GM23338 (cell line): ENCODE data around the gene AURKAIP1. TPM values are rescaled to one million over a fixed set of nuclear protein-coding genes. Genes with fewer than 3 reads are reported as not detected.

Experiments used
- ATAC-seq: fragments of 200-7000 bp; cut with Tn5 transposase; 3 replicates; pipeline ENCODE4 v1.9.1; 2020
- DNase-seq: peaks from one replicate; pipeline ENCODE4 v3.0.0-alpha.2; 2015; ENCODE audit warnings: low spot score
- H2AFZ ChIP-seq: fragments of 200-600 bp; sonication (generic); 2 replicates; pipeline ENCODE4 v1.8.0; 2016; ENCODE audit warnings: antibody characterized with exemption, mild to moderate bottlenecking, moderate library complexity
- H3F3A ChIP-seq: fragments of 200-600 bp; sonication (generic); replicated peaks from 2 replicates; pipeline ENCODE4 v1.8.0; 2017; ENCODE audit warnings: antibody characterized with exemption, mixed run types, low read depth
- H3K27ac ChIP-seq: fragments of 200-600 bp; sonication (generic); 2 replicates; pipeline ENCODE4 v1.6.1; 2016; ENCODE audit warnings: low read depth
- H3K27me3 ChIP-seq: fragments of 200-600 bp; sonication (generic); 2 replicates; pipeline ENCODE4 v1.8.0; 2016; ENCODE audit warnings: mild to moderate bottlenecking, mixed run types, moderate library complexity; ENCODE audit not compliant: insufficient read depth
- H3K36me3 ChIP-seq: fragments of 200-600 bp; sonication (generic); 2 replicates; pipeline ENCODE4 v1.8.0; 2016; ENCODE audit warnings: mild to moderate bottlenecking; ENCODE audit not compliant: insufficient read depth
- H3K4me1 ChIP-seq: fragments of 200-600 bp; sonication (generic); 2 replicates; pipeline ENCODE4 v1.8.0; 2016; ENCODE audit warnings: mild to moderate bottlenecking, moderate library complexity; ENCODE audit not compliant: insufficient read depth
- H3K4me2 ChIP-seq: fragments of 200-600 bp; sonication (generic); 2 replicates; pipeline ENCODE4 v1.7.1; 2017; ENCODE audit warnings: mixed run types
- H3K4me3 ChIP-seq: fragments of 200-600 bp; sonication (generic); 2 replicates; pipeline ENCODE4 v1.6.1; 2016; ENCODE audit warnings: mixed run types
- H3K79me2 ChIP-seq: fragments of 200-600 bp; sonication (generic); replicated peaks from 2 replicates; pipeline ENCODE4 v1.8.0; 2017; ENCODE audit warnings: mild to moderate bottlenecking; ENCODE audit not compliant: insufficient read depth
- H3K9me2 ChIP-seq: fragments of 200-600 bp; sonication (generic); 2 replicates; pipeline ENCODE4 v1.8.0; 2017; ENCODE audit not compliant: insufficient read depth
- H4K20me1 ChIP-seq: fragments of 200-600 bp; sonication (generic); replicated peaks from 2 replicates; pipeline ENCODE4 v1.8.0; 2017; ENCODE audit warnings: mild to moderate bottlenecking; ENCODE audit not compliant: insufficient read depth
- H3K27ac Mint-ChIP-seq: 2 replicates; pipeline ENCODE4 v1.8.0; 2020; ENCODE audit warnings: inconsistent platforms, mild to moderate bottlenecking, moderate library complexity, mixed read lengths
- H3K27me3 Mint-ChIP-seq: 3 replicates; pipeline ENCODE4 v1.8.0; 2022; ENCODE audit warnings: low read depth, mild to moderate bottlenecking, moderate library complexity, mixed read lengths, inconsistent platforms; ENCODE audit not compliant: insufficient read depth, poor library complexity
- H3K36me3 Mint-ChIP-seq: 3 replicates; pipeline ENCODE4 v1.8.0; 2021; ENCODE audit warnings: low read depth, mild to moderate bottlenecking, inconsistent platforms, moderate library complexity, mixed read lengths
- H3K4me1 Mint-ChIP-seq: 3 replicates; pipeline ENCODE4 v1.8.0; 2020; ENCODE audit warnings: mild to moderate bottlenecking, inconsistent platforms, mixed read lengths
- H3K4me3 Mint-ChIP-seq: 3 replicates; pipeline ENCODE4 v1.8.0; 2021; ENCODE audit warnings: moderate library complexity, mild to moderate bottlenecking, inconsistent platforms, mixed read lengths
- H3K9me3 Mint-ChIP-seq: 3 replicates; pipeline ENCODE4 v1.8.0; 2020; ENCODE audit warnings: moderate library complexity, mild to moderate bottlenecking, inconsistent platforms, mixed read lengths
- EZH2 ChIP-seq: fragments of 200-600 bp; sonication (generic); IDR thresholded peaks from one replicate; pipeline ENCODE4 v1.8.0; 2017; ENCODE audit warnings: antibody characterized with exemption, mild to moderate bottlenecking, low read depth; ENCODE audit not compliant: unreplicated experiment
- JUNB ChIP-seq: IDR thresholded peaks from one replicate; pipeline ENCODE4 v1.6.1; 2016; ENCODE audit warnings: antibody characterized with exemption; ENCODE audit not compliant: unreplicated experiment
- NANOG ChIP-seq: IDR thresholded peaks from 2 replicates; pipeline ENCODE4 v1.6.1; 2016; ENCODE audit warnings: antibody characterized with exemption, borderline replicate concordance
- POLR2AphosphoS5 ChIP-seq: IDR thresholded peaks from 2 replicates; pipeline ENCODE4 v1.6.1; 2016; ENCODE audit warnings: antibody characterized with exemption, low read depth
- STAT1 ChIP-seq: IDR thresholded peaks from one replicate; pipeline ENCODE4 v1.6.1; 2016; ENCODE audit warnings: antibody characterized with exemption; ENCODE audit not compliant: unreplicated experiment
- ZNF114 ChIP-seq: fragments of 250-450 bp; sonication (Bioruptor Pico); IDR thresholded peaks from 2 replicates; pipeline ENCODE4 v1.5.0; 2020; ENCODE audit warnings: mild to moderate bottlenecking, moderate library complexity
- polyA plus RNA-seq: library from polyadenylated mRNA; unstranded; fragments of >200 nt; fragmentation: Nextera tagmentation; extraction: Ambion mirVana; gene quantifications from 2 replicates; pipeline ENCODE4 v1.2.1, GENCODE V29; 2016
- total RNA-seq: library from RNA; depleted of rRNA; stranded (reverse); fragments of >200 nt; shearing (Covaris generic); gene quantifications from 2 replicates; pipeline ENCODE4 v1.2.3, GENCODE V29; 2014
- TF ChIP-seq, protein P1 (sequence below), 2 experiments: fragments of 200-600 bp in 1 of 2; sonication (generic) in 1 of 2; conservative IDR thresholded peaks; 2 replicates each; pipeline versions ENCODE4 v1.5.1 to v1.6.1; 2016 to 2017; ENCODE audit warnings: antibody characterized with exemption in 2 of 2, low read depth in 2 of 2, mild to moderate bottlenecking in 2 of 2, moderate library complexity in 1 of 2
- TF ChIP-seq, protein P2 (sequence below): fragments of 250-450 bp; sonication (Bioruptor Pico); IDR thresholded peaks from 2 replicates; pipeline ENCODE4 v1.5.0; 2020; ENCODE audit warnings: mild to moderate bottlenecking, moderate library complexity
- TF ChIP-seq, protein P3 (sequence below): IDR thresholded peaks from 2 replicates; pipeline ENCODE4 v1.6.1; 2016; ENCODE audit warnings: antibody characterized with exemption

AURKAIP1 gene
- total and polyA plus RNA-seq, 2 experiments from 2014 or later, result 167 to 355 TPM

DNA sequence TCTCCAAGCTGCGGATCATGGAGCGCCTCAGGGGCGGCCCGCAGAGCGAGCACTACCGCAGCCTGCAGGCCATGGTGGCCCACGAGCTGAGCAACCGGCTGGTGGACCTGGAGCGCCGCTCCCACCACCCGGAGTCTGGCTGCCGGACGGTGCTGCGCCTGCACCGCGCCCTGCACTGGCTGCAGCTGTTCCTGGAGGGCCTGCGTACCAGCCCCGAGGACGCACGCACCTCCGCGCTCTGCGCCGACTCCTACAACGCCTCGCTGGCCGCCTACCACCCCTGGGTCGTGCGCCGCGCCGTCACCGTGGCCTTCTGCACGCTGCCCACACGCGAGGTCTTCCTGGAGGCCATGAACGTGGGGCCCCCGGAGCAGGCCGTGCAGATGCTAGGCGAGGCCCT is 47.7 kb downstream of the AURKAIP1 start (continued):
- TF ChIP-seq, protein P1, sequence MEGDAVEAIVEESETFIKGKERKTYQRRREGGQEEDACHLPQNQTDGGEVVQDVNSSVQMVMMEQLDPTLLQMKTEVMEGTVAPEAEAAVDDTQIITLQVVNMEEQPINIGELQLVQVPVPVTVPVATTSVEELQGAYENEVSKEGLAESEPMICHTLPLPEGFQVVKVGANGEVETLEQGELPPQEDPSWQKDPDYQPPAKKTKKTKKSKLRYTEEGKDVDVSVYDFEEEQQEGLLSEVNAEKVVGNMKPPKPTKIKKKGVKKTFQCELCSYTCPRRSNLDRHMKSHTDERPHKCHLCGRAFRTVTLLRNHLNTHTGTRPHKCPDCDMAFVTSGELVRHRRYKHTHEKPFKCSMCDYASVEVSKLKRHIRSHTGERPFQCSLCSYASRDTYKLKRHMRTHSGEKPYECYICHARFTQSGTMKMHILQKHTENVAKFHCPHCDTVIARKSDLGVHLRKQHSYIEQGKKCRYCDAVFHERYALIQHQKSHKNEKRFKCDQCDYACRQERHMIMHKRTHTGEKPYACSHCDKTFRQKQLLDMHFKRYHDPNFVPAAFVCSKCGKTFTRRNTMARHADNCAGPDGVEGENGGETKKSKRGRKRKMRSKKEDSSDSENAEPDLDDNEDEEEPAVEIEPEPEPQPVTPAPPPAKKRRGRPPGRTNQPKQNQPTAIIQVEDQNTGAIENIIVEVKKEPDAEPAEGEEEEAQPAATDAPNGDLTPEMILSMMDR (conservative IDR thresholded peaks at IDR 0.05; ENCODE audit: low read depth in 2 of 2), result no peak

DNA sequence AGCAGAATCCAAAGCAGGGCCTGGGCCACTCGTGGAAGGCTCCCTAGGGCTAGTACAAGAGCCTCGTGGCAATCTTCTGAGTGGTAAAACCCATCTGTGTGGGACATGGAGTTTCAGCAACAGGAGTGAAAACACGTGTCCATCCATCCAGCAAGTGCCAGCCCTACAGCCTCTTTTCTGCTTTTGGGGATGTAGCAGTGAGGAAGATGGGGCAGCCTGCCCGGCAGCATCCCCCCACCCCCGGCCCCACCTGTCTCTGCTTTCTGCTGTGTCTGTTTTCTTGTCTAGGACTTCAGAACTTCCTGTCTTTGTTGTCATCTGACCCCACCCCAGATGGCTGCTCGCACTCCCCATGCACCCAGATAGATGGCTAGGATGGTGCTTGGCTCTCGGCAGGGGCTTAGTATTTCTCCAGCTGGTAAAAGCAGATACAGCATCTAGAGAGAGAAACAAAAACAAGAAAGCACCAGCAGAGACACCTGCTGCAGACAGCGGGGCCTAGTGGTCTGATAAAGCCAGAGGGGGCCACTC is 48.9 kb downstream of the AURKAIP1 start:
- Mint-ChIP-seq H3K4me1 (peaks cover 11% of the 10 kb centered on the region), H3K27ac (no peak overlapping the region), H3K36me3 (peaks cover 15% of the 10 kb centered on the region; the same call in 2 of the 3 replicates), H3K4me3 (peak overlapping the region; percentile 46), H3K27me3 (peaks cover 20% of the 10 kb centered on the region), H3K9me3 (no peaks in the 10 kb centered on the region; the same call in 2 of the 3 replicates)
- Histone ChIP-seq H3K4me2 (no peak overlapping the region), H3K79me2 (peaks cover 33% of the 10 kb centered on the region), H3K36me3 (no peaks in the 10 kb centered on the region), H3K27me3 (no peaks in the 10 kb centered on the region), H3K27ac (no peak overlapping the region), H3K4me1 (no peaks in the 10 kb centered on the region), H2AFZ (no peak overlapping the region), H3K4me3 (no peak overlapping the region), H3K9me2 (no peaks in the 10 kb centered on the region), H3F3A (peaks cover 15% of the 10 kb centered on the region; the same call in 1 of the 2 replicates), H4K20me1 (peaks cover 5% of the 10 kb centered on the region; the same call in 1 of the 2 replicates)
- ATAC-seq (no peak), DNase-seq (no peak)
- TF ChIP-seq, protein P2, sequence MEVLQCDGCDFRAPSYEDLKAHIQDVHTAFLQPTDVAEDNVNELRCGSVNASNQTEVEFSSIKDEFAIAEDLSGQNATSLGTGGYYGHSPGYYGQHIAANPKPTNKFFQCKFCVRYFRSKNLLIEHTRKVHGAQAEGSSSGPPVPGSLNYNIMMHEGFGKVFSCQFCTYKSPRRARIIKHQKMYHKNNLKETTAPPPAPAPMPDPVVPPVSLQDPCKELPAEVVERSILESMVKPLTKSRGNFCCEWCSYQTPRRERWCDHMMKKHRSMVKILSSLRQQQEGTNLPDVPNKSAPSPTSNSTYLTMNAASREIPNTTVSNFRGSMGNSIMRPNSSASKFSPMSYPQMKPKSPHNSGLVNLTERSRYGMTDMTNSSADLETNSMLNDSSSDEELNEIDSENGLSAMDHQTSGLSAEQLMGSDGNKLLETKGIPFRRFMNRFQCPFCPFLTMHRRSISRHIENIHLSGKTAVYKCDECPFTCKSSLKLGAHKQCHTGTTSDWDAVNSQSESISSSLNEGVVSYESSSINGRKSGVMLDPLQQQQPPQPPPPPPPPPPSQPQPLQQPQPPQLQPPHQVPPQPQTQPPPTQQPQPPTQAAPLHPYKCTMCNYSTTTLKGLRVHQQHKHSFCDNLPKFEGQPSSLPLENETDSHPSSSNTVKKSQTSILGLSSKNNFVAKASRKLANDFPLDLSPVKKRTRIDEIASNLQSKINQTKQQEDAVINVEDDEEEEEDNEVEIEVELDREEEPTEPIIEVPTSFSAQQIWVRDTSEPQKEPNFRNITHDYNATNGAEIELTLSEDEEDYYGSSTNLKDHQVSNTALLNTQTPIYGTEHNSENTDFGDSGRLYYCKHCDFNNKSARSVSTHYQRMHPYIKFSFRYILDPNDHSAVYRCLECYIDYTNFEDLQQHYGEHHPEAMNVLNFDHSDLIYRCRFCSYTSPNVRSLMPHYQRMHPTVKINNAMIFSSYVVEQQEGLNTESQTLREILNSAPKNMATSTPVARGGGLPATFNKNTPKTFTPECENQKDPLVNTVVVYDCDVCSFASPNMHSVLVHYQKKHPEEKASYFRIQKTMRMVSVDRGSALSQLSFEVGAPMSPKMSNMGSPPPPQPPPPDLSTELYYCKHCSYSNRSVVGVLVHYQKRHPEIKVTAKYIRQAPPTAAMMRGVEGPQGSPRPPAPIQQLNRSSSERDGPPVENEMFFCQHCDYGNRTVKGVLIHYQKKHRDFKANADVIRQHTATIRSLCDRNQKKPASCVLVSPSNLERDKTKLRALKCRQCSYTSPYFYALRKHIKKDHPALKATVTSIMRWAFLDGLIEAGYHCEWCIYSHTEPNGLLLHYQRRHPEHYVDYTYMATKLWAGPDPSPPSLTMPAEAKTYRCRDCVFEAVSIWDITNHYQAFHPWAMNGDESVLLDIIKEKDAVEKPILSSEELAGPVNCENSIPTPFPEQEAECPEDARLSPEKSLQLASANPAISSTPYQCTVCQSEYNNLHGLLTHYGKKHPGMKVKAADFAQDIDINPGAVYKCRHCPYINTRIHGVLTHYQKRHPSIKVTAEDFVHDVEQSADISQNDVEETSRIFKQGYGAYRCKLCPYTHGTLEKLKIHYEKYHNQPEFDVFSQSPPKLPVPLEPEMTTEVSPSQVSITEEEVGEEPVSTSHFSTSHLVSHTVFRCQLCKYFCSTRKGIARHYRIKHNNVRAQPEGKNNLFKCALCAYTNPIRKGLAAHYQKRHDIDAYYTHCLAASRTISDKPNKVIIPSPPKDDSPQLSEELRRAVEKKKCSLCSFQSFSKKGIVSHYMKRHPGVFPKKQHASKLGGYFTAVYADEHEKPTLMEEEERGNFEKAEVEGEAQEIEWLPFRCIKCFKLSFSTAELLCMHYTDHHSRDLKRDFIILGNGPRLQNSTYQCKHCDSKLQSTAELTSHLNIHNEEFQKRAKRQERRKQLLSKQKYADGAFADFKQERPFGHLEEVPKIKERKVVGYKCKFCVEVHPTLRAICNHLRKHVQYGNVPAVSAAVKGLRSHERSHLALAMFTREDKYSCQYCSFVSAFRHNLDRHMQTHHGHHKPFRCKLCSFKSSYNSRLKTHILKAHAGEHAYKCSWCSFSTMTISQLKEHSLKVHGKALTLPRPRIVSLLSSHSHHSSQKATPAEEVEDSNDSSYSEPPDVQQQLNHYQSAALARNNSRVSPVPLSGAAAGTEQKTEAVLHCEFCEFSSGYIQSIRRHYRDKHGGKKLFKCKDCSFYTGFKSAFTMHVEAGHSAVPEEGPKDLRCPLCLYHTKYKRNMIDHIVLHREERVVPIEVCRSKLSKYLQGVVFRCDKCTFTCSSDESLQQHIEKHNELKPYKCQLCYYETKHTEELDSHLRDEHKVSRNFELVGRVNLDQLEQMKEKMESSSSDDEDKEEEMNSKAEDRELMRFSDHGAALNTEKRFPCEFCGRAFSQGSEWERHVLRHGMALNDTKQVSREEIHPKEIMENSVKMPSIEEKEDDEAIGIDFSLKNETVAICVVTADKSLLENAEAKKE (CRISPR knock-in tag), result no peak
- TF ChIP-seq NANOG (no peak), EZH2 (no peak), POLR2AphosphoS5 (no peak), JUNB (no peak), ZNF114 (no peak), STAT1 (no peak)
- TF ChIP-seq, protein P1 (conservative IDR thresholded peaks at IDR 0.05; ENCODE audit: low read depth in 2 of 2), result no peak
- TF ChIP-seq, protein P3, sequence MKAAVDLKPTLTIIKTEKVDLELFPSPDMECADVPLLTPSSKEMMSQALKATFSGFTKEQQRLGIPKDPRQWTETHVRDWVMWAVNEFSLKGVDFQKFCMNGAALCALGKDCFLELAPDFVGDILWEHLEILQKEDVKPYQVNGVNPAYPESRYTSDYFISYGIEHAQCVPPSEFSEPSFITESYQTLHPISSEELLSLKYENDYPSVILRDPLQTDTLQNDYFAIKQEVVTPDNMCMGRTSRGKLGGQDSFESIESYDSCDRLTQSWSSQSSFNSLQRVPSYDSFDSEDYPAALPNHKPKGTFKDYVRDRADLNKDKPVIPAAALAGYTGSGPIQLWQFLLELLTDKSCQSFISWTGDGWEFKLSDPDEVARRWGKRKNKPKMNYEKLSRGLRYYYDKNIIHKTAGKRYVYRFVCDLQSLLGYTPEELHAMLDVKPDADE, result no peak
